Effector memory CD4-positive, alpha-beta T cell (primary cell): ENCODE results near the gene WDR38.
"Not testable (repeated sequence)": the region's sequence is repeated elsewhere in the genome, so short reads cannot be mapped to it uniquely, and the experiment has no call there.

Source experiments
- DNase-seq, 3 donors: peaks; one replicate each; pipeline ENCODE4 v3.0.0-alpha.2; 2020
- H3K27ac ChIP-seq: 2 replicates; pipeline ENCODE4 v1.7.0; 2013; ENCODE audit warnings: mild to moderate bottlenecking, low read length, moderate library complexity; ENCODE audit not compliant: insufficient read depth, poor library complexity, severe bottlenecking
- H3K27me3 ChIP-seq: replicated peaks from 2 replicates; pipeline ENCODE4 v1.7.0; 2013; ENCODE audit warnings: mild to moderate bottlenecking, low read length; ENCODE audit not compliant: insufficient read depth, control insufficient read depth, poor library complexity, severe bottlenecking
- H3K36me3 ChIP-seq: 2 replicates; pipeline ENCODE4 v1.7.0; 2013; ENCODE audit warnings: mild to moderate bottlenecking, low read length, moderate library complexity; ENCODE audit not compliant: control insufficient read depth, insufficient read depth
- H3K4me1 ChIP-seq: 2 replicates; pipeline ENCODE4 v1.7.0; 2013; ENCODE audit warnings: low read length, mild to moderate bottlenecking; ENCODE audit not compliant: control insufficient read depth, insufficient read depth, poor library complexity, severe bottlenecking
- H3K4me3 ChIP-seq: 2 replicates; pipeline ENCODE4 v1.7.0; 2013; ENCODE audit warnings: low read length, low read depth, mild to moderate bottlenecking; ENCODE audit not compliant: insufficient read depth, poor library complexity, severe bottlenecking
- H3K9me3 ChIP-seq: 2 replicates; pipeline ENCODE4 v1.7.0; 2013; ENCODE audit warnings: mild to moderate bottlenecking, low read length, moderate library complexity; ENCODE audit not compliant: control insufficient read depth

The WDR38 gene

DNA sequence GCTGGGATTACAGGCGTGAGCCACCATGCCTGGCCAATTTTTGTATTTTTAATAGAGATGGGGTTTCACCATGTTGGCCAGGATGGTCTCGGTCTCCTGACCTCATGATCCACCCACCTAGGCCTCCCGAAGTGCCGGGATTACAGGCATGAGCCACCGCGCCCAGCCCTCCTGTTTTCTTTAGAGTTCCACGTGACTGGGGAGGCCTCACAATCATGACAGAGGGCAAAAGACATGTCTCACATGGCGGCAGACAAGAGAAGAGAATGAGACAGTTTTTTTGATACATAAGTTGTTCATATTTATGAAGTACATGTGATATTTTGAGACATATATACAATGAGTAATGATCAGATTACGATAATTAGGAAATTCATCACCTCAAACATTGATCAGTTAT, 6.8 kb upstream of the WDR38 start:
- not testable (repeated sequence) for H3K9me3 ChIP-seq, DNase-seq, H3K27ac ChIP-seq, H3K4me1 ChIP-seq, H3K4me3 ChIP-seq, H3K36me3 ChIP-seq, H3K27me3 ChIP-seq

DNA sequence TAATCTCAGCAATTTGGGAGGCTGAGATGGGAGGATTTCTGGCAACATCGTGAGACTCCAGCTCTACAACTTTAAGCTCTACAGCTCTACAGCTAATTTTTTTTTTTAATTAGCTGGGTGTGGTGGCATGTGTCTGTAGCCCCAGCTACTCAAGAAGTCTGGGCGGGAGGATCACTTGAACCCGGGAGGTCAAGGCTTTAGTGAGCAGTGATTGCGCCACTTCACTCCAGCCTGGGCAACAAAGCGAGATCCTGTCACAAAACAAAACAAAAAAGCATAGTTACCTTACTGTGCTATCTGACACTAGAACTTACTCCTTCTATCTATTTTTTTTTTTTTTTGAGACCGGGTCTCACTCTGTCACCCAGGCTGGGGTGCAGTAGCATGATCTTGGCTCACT, 6.3 kb upstream of the WDR38 start:
- Histone ChIP-seq H3K27me3 (no peaks in the 10 kb centered on the region), H3K36me3 (no peaks in the 10 kb centered on the region), H3K4me3 (no peak overlapping the region), H3K4me1 (no peaks in the 10 kb centered on the region), H3K9me3 (no peaks in the 10 kb centered on the region), H3K27ac (no peak overlapping the region)
- DNase-seq: no peak

DNA sequence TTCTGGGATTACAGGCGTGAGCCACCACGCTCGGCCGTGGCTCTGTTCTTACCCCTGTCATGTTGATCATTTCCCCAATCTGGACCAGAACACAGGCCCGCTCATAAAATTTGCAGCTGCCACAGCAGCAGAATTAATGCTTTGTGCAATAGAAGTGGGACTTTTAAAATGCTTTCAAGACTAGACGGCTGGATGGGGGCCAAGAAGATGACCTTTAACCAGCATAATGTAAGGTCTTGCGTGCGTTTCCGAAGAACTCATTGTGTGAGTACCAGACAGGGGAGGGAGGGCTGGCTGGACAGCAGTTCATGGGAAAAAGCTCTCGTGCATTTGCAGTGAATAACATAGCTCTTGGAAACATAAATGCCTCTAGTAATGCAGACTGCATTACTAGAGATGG, 3.5 kb upstream of the WDR38 start:
- no peak for DNase-seq
- H3K4me1 ChIP-seq: peaks cover 5% of the 10 kb centered on the region
- H3K27ac ChIP-seq: no peak overlapping the region
- no peaks in the 10 kb centered on the region for H3K36me3 ChIP-seq
- H3K4me3 ChIP-seq: no peak overlapping the region
- H3K27me3 ChIP-seq: no peaks in the 10 kb centered on the region
- no peaks in the 10 kb centered on the region for H3K9me3 ChIP-seq

DNA sequence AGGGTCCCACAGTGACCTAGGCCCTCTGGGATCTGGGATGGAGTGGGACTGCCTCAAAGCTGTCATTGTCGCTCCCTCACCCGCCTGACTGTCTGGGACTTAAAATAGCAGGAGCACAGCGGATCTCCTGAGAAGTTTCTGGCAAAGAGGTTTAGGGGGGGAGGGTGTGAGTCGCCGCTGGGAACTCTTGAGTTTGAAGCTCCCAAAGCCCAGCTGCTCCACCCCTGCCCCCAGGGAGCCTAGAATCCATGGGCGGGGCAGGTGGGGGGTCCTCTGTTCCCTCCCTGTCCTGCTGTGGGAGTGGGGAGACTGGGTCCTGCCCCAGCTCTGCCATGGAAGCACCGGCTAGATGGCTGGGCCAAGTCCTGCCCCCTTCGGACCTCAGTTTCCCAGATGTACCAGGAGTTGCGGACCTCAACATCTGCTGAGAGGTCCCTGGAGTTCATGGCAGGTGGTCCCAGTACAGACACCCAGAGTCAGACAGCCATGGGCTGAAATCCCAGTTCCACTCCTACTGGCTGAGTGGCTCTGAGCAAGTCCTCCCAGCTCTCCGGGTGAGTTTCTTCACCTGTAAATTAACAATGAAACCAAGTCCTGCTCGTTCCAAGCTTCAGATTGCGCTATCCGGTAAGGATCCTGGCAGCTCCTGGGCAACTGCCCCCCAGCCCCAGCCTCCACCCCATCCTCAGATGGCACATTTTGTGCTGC, 985 bp upstream of the WDR38 start:
- Histone ChIP-seq H3K27me3 (no peaks in the 10 kb centered on the region), H3K36me3 (peaks cover 9% of the 10 kb centered on the region), H3K9me3 (no peaks in the 10 kb centered on the region), H3K4me3 (no peak overlapping the region), H3K27ac (no peak overlapping the region), H3K4me1 (peaks cover 5% of the 10 kb centered on the region)
- DNase-seq: no peak

DNA sequence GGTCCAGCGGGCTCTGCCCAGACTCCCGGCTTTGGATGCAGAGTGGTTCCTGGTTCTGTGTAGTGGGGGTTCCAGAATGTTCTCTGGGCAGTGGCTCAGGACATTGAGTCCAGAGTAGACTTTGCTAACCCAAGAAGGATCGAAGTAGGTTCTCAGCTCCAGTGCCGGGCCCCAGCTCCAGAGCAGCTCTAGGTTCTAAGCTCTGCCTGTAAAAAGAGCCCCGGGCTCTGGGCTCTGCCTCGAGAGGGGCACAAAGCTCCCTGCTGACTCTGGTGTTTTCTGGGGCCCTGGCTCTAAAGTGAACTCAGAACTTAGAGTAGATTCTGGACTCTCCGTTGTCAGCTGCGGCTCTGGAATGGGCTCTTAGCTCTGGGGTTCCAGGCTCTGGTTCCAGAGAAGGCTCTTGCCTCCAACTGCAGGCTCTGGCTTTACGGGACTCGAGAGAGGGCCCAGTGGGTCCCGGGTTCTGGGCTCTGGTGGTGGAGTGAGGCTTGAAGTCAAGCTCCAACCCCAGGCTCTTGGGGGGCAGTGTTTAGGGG, 414 bp downstream of the WDR38 start:
- Histone ChIP-seq H3K4me3 (peak overlapping the region; percentile 40), H3K27me3 (no peaks in the 10 kb centered on the region), H3K27ac (peak overlapping the region; percentile 56), H3K4me1 (peaks cover 5% of the 10 kb centered on the region), H3K36me3 (peaks cover 23% of the 10 kb centered on the region), H3K9me3 (no peaks in the 10 kb centered on the region)
- no peak for DNase-seq

DNA sequence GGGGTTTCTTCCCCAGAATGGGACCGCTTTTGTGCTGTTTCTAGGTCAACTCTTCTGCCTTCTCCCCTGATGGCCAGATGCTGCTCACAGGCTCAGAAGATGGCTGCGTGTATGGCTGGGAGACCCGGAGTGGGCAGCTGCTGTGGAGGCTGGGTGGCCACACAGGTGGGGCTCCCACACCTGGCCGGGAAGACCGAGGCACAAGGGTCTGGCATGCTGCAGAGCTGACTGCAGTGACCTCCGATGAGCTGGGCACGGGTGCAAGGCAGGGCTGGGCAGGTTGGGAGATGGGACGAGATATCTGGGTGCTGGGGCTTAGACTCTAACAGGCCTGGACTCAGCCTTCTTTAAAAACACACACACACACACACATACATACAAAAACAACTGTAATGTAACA, 901 bp downstream of the WDR38 start:
- Histone ChIP-seq H3K9me3 (no peaks in the 10 kb centered on the region), H3K27me3 (no peaks in the 10 kb centered on the region), H3K4me1 (peaks cover 5% of the 10 kb centered on the region), H3K27ac (peak overlapping the region; percentile 56), H3K36me3 (peaks cover 28% of the 10 kb centered on the region), H3K4me3 (no peak overlapping the region)
- no peak for DNase-seq

DNA sequence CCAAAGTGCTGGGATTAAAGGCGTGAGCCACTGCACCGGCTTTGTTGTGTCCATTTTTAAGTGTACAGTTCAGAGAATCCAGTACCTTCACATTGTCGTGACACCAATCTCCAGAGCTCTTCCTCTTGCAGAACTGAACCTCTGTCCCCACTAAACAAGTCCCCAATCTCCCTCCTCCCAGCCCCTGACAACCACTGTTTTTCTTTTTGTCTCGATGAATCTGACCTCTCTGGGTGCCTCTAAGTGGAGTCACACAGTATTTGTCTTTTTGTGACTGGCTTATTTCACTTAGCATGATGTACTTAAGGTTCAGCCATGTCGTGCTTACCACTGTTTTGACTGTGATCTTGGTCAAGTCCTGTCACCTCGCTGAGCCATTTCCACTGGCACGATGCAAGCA, 1.6 kb downstream of the WDR38 start:
- no peak for DNase-seq
- H3K4me1 ChIP-seq: peaks cover 5% of the 10 kb centered on the region
- H3K27ac ChIP-seq: peak overlapping the region; percentile 55
- no peaks in the 10 kb centered on the region for H3K9me3 ChIP-seq
- no peaks in the 10 kb centered on the region for H3K27me3 ChIP-seq
- H3K4me3 ChIP-seq: no peak overlapping the region
- H3K36me3 ChIP-seq: peaks cover 35% of the 10 kb centered on the region

DNA sequence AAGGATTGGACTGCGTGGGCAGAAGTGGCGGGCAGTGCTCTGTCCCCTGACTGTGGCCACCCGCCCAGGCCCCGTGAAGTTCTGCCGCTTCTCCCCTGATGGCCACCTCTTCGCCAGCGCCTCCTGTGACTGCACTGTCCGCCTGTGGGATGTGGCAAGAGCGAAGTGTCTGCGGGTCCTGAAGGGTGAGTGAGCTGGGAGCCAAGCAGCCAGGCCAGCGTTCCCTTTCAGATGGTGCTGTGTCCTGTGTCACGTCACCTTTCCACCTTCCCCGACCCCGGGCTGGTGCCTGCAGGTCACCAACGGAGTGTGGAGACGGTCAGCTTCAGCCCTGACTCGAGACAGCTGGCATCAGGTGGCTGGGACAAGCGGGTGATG, 2.3 kb downstream of the WDR38 start:
- peaks cover 42% of the 10 kb centered on the region for H3K36me3 ChIP-seq
- no peak for DNase-seq
- H3K4me3 ChIP-seq: no peak overlapping the region
- H3K27me3 ChIP-seq: no peaks in the 10 kb centered on the region
- peaks cover 12% of the 10 kb centered on the region for H3K4me1 ChIP-seq
- H3K9me3 ChIP-seq: no peaks in the 10 kb centered on the region
- peak overlapping the region; percentile 55 for H3K27ac ChIP-seq

DNA sequence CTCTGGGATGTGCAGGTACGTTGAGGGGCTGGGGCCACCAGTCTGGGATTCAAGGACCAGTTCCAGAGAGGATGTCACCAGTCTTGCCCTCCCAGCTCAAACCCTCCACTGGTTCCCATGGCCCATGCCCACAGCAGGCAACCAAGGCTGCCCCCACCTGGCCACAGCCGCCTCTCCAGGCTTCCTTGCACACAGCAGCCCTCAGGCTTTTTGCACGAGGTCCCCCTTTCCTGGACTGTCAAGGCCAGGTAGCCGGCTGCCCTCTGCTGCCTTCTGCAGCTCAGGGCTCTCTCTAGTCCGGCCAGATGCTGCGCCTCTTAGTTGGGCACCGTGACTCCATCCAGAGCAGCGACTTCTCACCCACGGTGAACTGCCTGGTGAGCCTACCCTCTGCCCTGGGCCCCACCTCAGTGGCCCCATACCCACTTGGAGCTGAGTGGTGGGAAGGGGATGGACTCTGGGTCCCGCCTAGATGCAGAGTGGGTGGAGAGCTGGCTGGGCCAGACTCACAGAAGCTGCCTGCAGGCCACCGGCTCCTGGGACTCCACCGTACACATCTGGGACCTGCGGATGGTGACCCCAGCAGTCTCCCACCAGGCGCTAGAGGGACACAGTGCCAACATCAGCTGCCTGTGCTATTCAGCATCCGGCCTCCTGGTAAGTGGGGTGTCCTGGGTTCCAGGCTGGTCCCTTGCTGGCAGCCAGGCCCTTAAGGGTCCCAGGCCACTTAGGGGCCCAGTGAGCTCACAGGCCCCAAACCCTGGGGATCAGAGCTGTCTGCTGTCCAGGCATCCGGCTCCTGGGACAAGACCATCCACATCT, 2.9 kb downstream of the WDR38 start:
- Histone ChIP-seq H3K27ac (no peak overlapping the region), H3K27me3 (no peaks in the 10 kb centered on the region), H3K4me1 (peaks cover 18% of the 10 kb centered on the region), H3K4me3 (no peak overlapping the region), H3K9me3 (no peaks in the 10 kb centered on the region), H3K36me3 (peaks cover 47% of the 10 kb centered on the region)
- DNase-seq: no peak

DNA sequence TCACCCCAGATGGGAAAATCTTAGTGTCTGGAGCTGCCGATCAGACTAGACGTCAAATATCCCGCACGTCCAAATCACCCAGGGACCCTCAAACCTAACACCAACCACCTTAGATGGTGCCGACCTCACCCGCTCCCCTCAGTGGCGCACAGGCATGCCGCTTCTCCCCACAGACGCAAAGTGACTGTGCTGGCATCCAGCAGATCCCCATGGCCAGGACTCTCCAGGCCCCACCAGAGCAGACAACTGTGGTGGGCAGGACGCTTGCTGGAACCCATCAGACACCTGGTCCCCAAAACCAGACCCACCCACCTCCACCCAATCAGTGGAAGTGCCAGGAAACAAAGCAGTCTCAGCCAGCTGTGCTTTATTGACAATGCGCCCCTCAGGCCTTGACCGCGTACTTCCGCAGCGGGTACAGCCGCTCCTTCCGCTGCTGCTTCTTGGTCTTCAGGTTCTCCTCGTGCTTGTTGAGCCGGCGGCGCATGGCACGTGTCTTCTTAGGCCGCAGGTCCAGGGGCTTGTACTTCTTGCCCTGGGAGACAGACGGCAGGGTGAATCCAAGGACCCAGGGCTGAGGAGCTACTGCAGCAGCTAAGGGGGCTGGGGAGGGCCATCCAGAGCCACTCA, 4.4 kb downstream of the WDR38 start:
- Histone ChIP-seq H3K27me3 (no peaks in the 10 kb centered on the region), H3K27ac (no peak overlapping the region), H3K36me3 (peaks cover 47% of the 10 kb centered on the region), H3K9me3 (no peaks in the 10 kb centered on the region), H3K4me1 (peaks cover 17% of the 10 kb centered on the region), H3K4me3 (no peak overlapping the region)
- no peak for DNase-seq
